SK-N-SH (cell line): Measurements from ENCODE around the gene CENPU. TPM values are rescaled to one million over a fixed set of nuclear protein-coding genes. Genes with fewer than 3 reads are reported as not detected.

Experiments
- CTCF ChIA-PET: fragments of 300-600, 350-600 bp; formaldehyde crosslinking; extraction: SDS; loops from one replicate; lab custom pipeline; 2021; lab: Yijun Ruan, JAX
- POLR2A ChIA-PET: fragments of 350-600 bp; sonication (Branson Sonifier 250); formaldehyde crosslinking; extraction: SDS; loops from one replicate; lab custom pipeline; 2020; ENCODE audit warnings: antibody characterized with exemption, inconsistent platforms; lab: Yijun Ruan, JAX
- DNase-seq: peaks from one replicate; pipeline ENCODE4 v3.0.0; 2012
- H2AFZ ChIP-seq: fragments of 200-600 bp; sonication (generic); 2 replicates; pipeline ENCODE4 v1.8.1; 2016; ENCODE audit warnings: antibody characterized with exemption, mild to moderate bottlenecking, low read depth
- H3F3A ChIP-seq: fragments of 200-600 bp; sonication (generic); replicated peaks from 2 replicates; pipeline ENCODE3; 2016; ENCODE audit warnings: antibody characterized with exemption, mild to moderate bottlenecking; ENCODE audit not compliant: insufficient read depth
- H3K27ac ChIP-seq, 2 experiments: fragments of 200-500 bp in 1 of 2; fragments of 200-600 bp in 1 of 2; sonication (Bioruptor generic) in 1 of 2; sonication (generic), shearing (Covaris generic) in 1 of 2; 2 replicates each; pipeline versions ENCODE4 v1.5.1 to v1.6.1; 2014 to 2016; ENCODE audit warnings: low read depth in 2 of 2, inconsistent platforms in 1 of 2, low read length in 1 of 2, mild to moderate bottlenecking in 1 of 2, mixed read lengths in 1 of 2
- H3K27me3 ChIP-seq: fragments of 200-600 bp; sonication (generic), shearing (Covaris generic); 2 replicates; pipeline ENCODE4 v1.6.1; 2016; ENCODE audit warnings: mixed run types; ENCODE audit not compliant: insufficient read depth
- H3K36me3 ChIP-seq, 2 experiments: fragments of 200-500 bp in 1 of 2; fragments of 200-600 bp in 1 of 2; sonication (Bioruptor generic) in 1 of 2; sonication (generic) in 1 of 2; replicated peaks in 1 of 2; 2 replicates each; pipeline versions ENCODE3 to v1.5.1; 2014 to 2016; ENCODE audit warnings: low read length in 1 of 2, mild to moderate bottlenecking in 1 of 2; ENCODE audit not compliant: insufficient read depth in 2 of 2, control insufficient read depth in 1 of 2
- H3K4me1 ChIP-seq, 2 experiments: fragments of 200-500 bp in 1 of 2; fragments of 200-600 bp in 1 of 2; sonication (Bioruptor generic) in 1 of 2; sonication (generic), shearing (Covaris generic) in 1 of 2; 2 replicates each; pipeline versions ENCODE4 v1.5.1 to v1.6.1; 2014 to 2016; ENCODE audit warnings: low read depth in 1 of 2, low read length in 1 of 2, mixed run types in 1 of 2; ENCODE audit not compliant: insufficient read depth in 2 of 2, control insufficient read depth in 1 of 2
- H3K4me2 ChIP-seq: fragments of 200-600 bp; sonication (generic), shearing (Covaris generic); 2 replicates; pipeline ENCODE4 v1.6.1; 2017; ENCODE audit warnings: mixed run types
- H3K4me3 ChIP-seq, 2 experiments: fragments of 200-500 bp in 1 of 2; fragments of 200-600 bp in 1 of 2; sonication (Bioruptor generic) in 1 of 2; sonication (generic), shearing (Covaris generic) in 1 of 2; 2 replicates each; pipeline versions ENCODE4 v1.5.1 to v1.8.1; 2014 to 2016; ENCODE audit warnings: low read depth in 2 of 2, inconsistent platforms in 1 of 2, low read length in 1 of 2, mild to moderate bottlenecking in 1 of 2, mixed read lengths in 1 of 2, moderate library complexity in 1 of 2
- H3K79me2 ChIP-seq: fragments of 200-600 bp; sonication (generic); 2 replicates; pipeline ENCODE4 v1.8.1; 2017; ENCODE audit warnings: mild to moderate bottlenecking; ENCODE audit not compliant: insufficient read depth
- H3K9ac ChIP-seq: fragments of 200-600 bp; sonication (generic); 2 replicates; pipeline ENCODE4 v1.6.1; 2017; ENCODE audit warnings: mixed run types
- H3K9me2 ChIP-seq: fragments of 200-600 bp; sonication (generic); 2 replicates; pipeline ENCODE4 v1.6.1; 2017; ENCODE audit warnings: mixed run types
- H3K9me3 ChIP-seq: fragments of 200-600 bp; sonication (generic); 2 replicates; pipeline ENCODE4 v1.6.1; 2017; ENCODE audit warnings: mixed run types, mild to moderate bottlenecking, moderate library complexity
- H4K20me1 ChIP-seq: fragments of 200-600 bp; sonication (generic); 2 replicates; pipeline ENCODE4 v1.6.1; 2017; ENCODE audit warnings: mild to moderate bottlenecking, mixed run types; ENCODE audit not compliant: insufficient read depth
- ELF1 ChIP-seq: IDR thresholded peaks from 2 replicates; pipeline ENCODE4 v1.4.0; 2012
- EP300 ChIP-seq, 2 experiments: IDR thresholded peaks; 2 replicates each; pipeline versions ENCODE4 v1.4.0 to v1.6.1; 2012; ENCODE audit warnings: borderline replicate concordance in 1 of 2, low read depth in 1 of 2, low read length in 1 of 2
- FOXJ3 ChIP-seq: sonication (generic); formaldehyde crosslinking; IDR thresholded peaks from 2 replicates; pipeline ENCODE4 v1.5.1; 2020; ENCODE audit warnings: mild to moderate bottlenecking, missing genetic modification reagents
- GABPA ChIP-seq: IDR thresholded peaks from 2 replicates; pipeline ENCODE4 v1.4.0; 2012; ENCODE audit warnings: low read depth, mild to moderate bottlenecking
- IRF3 ChIP-seq: fragments of 150-350 bp; IDR thresholded peaks from 2 replicates; pipeline ENCODE4 v1.6.1; 2016; ENCODE audit warnings: mild to moderate bottlenecking, low read depth, low read length
- JUND ChIP-seq: IDR thresholded peaks from 2 replicates; pipeline ENCODE4 v1.4.0; 2012
- MAX ChIP-seq: IDR thresholded peaks from 2 replicates; pipeline ENCODE4 v1.4.0; 2012; ENCODE audit warnings: low read depth
- MEF2A ChIP-seq: IDR thresholded peaks from 2 replicates; pipeline ENCODE4 v1.4.0; 2012; ENCODE audit warnings: low read depth, borderline replicate concordance
- MXI1 ChIP-seq: IDR thresholded peaks from 2 replicates; pipeline ENCODE4 v1.6.1; 2012; ENCODE audit warnings: mild to moderate bottlenecking, low read depth, low read length, improper control_type of control experiment
- NFIC ChIP-seq: IDR thresholded peaks from 2 replicates; pipeline ENCODE4 v1.4.0; 2012; ENCODE audit warnings: borderline replicate concordance
- RCOR1 ChIP-seq: fragments of 150-350 bp; IDR thresholded peaks from 2 replicates; pipeline ENCODE4 v1.6.1; 2017; ENCODE audit warnings: antibody characterized with exemption, low read length
- REST ChIP-seq: IDR thresholded peaks from 2 replicates; pipeline ENCODE4 v1.6.1; 2012; ENCODE audit warnings: mild to moderate bottlenecking, low read depth, low read length, moderate library complexity
- RFX5 ChIP-seq: IDR thresholded peaks from 2 replicates; pipeline ENCODE4 v1.6.1; 2012; ENCODE audit warnings: mild to moderate bottlenecking, improper control_type of control experiment, low read length
- RXRA ChIP-seq: IDR thresholded peaks from 2 replicates; pipeline ENCODE4 v1.4.0; 2012; ENCODE audit warnings: low read depth, mild to moderate bottlenecking, borderline replicate concordance
- SMC3 ChIP-seq: IDR thresholded peaks from 2 replicates; pipeline ENCODE4 v1.6.1; 2012; ENCODE audit warnings: low read depth, low read length, improper control_type of control experiment
- TAF1 ChIP-seq: IDR thresholded peaks from 2 replicates; pipeline ENCODE4 v1.6.1; 2012; ENCODE audit warnings: low read depth, mild to moderate bottlenecking, low read length, moderate library complexity, borderline replicate concordance
- TCF12 ChIP-seq: IDR thresholded peaks from 2 replicates; pipeline ENCODE4 v1.4.0; 2012
- USF2 ChIP-seq: fragments of 150-350 bp; IDR thresholded peaks from 2 replicates; pipeline ENCODE4 v1.6.1; 2017; ENCODE audit warnings: antibody characterized with exemption, low read length, low read depth, borderline replicate concordance
- YY1 ChIP-seq: IDR thresholded peaks from 2 replicates; pipeline ENCODE4 v1.4.0; 2012; ENCODE audit warnings: low read depth, mild to moderate bottlenecking
- ZBTB33 ChIP-seq: IDR thresholded peaks from 2 replicates; pipeline ENCODE4 v1.4.0; 2012; ENCODE audit warnings: low read depth, borderline replicate concordance
- WGBS: methylation state at CpG from one replicate; pipeline ENCODE4 v1.1.6; 2017; ENCODE audit warnings: low lambda C conversion rate; 5-methylcytosine and 5-hydroxymethylcytosine counted together
- polyA plus RNA-seq, 3 experiments: library from polyadenylated mRNA; depleted of rRNA; stranded (reverse); fragments of >200 nt; gene quantifications; 2 replicates each; pipeline ENCODE4 v1.2.3, GENCODE V29; 2012

The CENPU gene
- polyA plus RNA-seq, 1 of the 3 experiments (the other 2 are of a cell fraction), result 8.7 TPM

GRCh38 chr4:184713887-184714286 is 20.0 kb downstream of the CENPU start:
- Histone ChIP-seq H3K9me2 (no peaks in the 10 kb centered on the region), H3K4me1 (no peaks in the 10 kb centered on the region; a peak in 1 of 4 replicates), H3F3A (no peaks in the 10 kb centered on the region), H2AFZ (no peak overlapping the region), H3K4me2 (no peak overlapping the region)
- no peak for DNase-seq
- WGBS, result 49% methylated on average over 2 of the region's 2 CpGs
- TF ChIP-seq RXRA, result no peak
- no peak for TF ChIP-seq SMC3
- TF ChIP-seq JUND, result no peak
- TF ChIP-seq MEF2A, result no peak
- TF ChIP-seq RFX5, result no peak
- no peak for TF ChIP-seq IRF3
- TF ChIP-seq MXI1, result no peak
- TF ChIP-seq GABPA, result no peak
- TF ChIP-seq REST, result no peak
- no peak for TF ChIP-seq FOXJ3 (CRISPR knock-in tag)
- no peak for TF ChIP-seq ELF1
- no peak for TF ChIP-seq EP300 (IDR thresholded peaks at IDR 0.05; ENCODE audit: borderline replicate concordance in 1 of 2, low read depth in 1 of 2, low read length in 1 of 2)
- TF ChIP-seq TCF12, result no peak
- no peak for TF ChIP-seq TAF1
- no peak for TF ChIP-seq ZBTB33
- no peak for TF ChIP-seq YY1
- no peak for TF ChIP-seq RCOR1
- no peak for TF ChIP-seq USF2
- no peak for TF ChIP-seq MAX
- no peak for TF ChIP-seq NFIC
- TF ChIP-seq, all 33 proteins: peak for 0
- Histone ChIP-seq H3K27me3 (no peaks in the 10 kb centered on the region), H3K79me2 (peaks cover 7% of the 10 kb centered on the region; the same call in 1 of the 2 replicates), H3K27ac (no peak overlapping the region), H3K4me3 (no peak overlapping the region), H4K20me1 (no peaks in the 10 kb centered on the region), H3K9me3 (no peaks in the 10 kb centered on the region), H3K9ac (no peak overlapping the region), H3K36me3 (peaks cover 20 to 51% of the 10 kb centered on the region in 2 experiments)
- CTCF ChIA-PET, result interaction anchor here (1.0 to 1.1 kb wide), 2 partner anchors 19 to 29 kb away, joined by 3 read pairs; partner anchors contain the start of gene CENPU
- POLR2A ChIA-PET, result interaction anchor here (1.1 kb wide), 1 partner anchor 10 kb away, joined by 3 read pairs; no protein-coding TSS in a partner anchor
